NCI-H2227 (cell line): Measurements from ENCODE around the gene TNFRSF13B.
"Not testable (repeated sequence)": the region's sequence is repeated elsewhere in the genome, so short reads cannot be mapped to it uniquely, and the experiment has no call there.

Source experiments
- DNase-seq: peaks from one replicate; lab custom pipeline; 2025; ENCODE audit not compliant: unreplicated experiment; lab: John Stamatoyannopoulos, UW

The TNFRSF13B gene

DNA sequence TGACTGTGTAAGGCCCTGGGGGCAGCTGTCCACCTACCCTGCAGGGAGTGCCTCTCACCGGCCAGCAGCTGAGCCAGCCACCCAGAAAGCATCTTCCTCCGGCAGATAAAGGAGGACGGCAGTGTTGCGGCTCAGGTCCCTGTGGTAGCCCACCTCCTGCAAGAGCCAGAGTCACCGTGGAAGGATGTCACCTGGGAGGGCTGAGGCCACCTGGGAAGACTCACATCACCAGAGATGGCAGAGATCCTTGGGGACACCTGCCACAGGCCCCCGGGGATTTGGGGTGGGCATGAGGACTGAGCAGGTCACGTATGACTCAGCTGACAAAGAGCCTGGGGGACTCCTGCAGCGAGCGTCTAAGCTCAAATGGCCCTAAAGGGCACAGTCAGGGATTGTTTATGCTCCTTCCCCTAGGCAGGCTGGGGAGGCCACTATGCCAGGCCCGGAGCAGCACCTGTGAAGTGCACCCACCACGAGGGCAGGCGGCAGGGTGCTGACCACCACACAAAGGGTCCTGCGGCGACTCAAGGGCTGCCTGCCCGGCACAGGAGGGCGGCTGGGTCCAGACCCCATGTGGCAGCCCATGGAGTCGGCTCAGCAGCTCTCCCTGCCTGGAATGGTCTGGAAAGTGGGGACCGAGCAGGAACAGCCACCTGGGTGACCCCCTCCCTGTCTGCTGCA lies 44.1 kb downstream of the TNFRSF13B start:
- DNase-seq: no peak

GRCh38 chr17:16926571-16927451 lies 45.1 kb downstream of the TNFRSF13B start:
- DNase-seq: no peak

- no peak for DNase-seq
These were observed 45.8 kb downstream of the TNFRSF13B start for GRCh38 chr17:16926061-16926511.

DNA sequence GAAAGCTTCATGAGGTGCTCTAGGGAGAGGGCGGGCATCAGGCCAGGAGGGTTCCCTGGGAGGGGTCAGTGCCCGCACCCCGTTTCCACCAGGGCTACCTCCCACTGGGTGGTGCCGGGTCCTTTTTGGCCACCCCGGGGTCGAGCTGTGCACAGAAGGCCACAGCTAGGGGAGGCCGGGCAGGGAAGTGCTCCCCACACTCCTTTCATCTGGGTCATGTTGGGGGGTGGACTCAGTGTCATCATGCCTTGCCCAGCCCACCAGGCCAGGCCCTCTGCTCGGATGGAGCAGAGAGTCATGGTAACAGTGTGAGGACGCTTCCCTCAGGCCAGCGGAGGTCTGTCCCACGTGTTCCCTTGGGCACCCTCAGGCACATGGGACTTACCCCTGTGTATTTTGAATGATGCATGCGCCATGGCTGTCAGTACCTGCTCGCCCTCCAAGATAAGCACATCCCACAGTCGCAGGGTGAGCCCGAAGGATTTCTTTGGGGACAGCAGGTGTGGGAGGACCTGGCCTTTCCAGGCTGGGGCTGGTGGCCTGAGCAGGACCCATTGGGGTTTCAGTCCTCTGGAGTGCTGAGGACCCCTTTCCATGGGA lies 46.4 kb downstream of the TNFRSF13B start:
- no peak for DNase-seq

GRCh38 chr17:16924696-16925440 lies 47.0 kb downstream of the TNFRSF13B start:
- DNase-seq: no peak

GRCh38 chr17:16923904-16924695 lies 47.8 kb downstream of the TNFRSF13B start:
- DNase-seq: no peak

DNA sequence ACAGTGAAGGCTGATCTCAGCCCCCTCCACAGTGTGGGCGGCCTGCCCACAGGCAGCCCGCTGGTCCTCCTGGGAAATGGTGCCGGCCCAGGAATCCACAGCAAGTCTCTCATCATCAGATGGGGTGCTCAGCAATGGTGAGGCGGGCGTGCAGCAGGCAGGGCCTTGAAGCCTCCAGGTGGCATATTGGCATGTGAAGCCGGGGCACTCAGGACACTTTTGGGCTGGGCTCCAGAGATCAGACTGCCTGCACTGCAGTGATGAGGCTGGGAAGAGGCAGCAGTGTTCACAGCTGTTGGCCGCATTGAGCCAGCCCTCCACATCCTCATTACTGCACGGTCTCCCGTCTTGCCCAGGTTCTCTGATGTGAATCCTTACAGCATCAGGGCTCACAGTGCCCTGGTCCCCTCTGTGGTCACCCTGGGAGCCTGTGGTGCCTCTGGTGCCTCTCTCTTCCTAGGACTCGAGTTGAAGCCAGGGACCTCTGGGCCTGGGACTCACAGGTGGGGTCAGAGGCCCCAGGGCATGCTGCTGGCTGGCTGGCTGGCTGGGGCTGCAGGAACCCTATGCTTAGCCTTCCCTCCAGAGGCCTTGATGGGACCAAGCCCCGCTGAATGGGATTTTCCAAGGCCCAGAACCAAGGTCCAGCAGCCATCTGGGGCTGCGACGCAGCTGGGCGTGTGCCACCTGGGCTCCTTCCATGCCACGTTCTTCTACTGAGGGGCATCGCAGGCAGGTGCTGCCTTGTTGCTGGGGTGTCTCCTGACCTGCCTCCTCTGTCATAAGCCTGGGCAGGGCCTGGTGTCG lies 48.6 kb downstream of the TNFRSF13B start:
- DNase-seq: no peak

DNA sequence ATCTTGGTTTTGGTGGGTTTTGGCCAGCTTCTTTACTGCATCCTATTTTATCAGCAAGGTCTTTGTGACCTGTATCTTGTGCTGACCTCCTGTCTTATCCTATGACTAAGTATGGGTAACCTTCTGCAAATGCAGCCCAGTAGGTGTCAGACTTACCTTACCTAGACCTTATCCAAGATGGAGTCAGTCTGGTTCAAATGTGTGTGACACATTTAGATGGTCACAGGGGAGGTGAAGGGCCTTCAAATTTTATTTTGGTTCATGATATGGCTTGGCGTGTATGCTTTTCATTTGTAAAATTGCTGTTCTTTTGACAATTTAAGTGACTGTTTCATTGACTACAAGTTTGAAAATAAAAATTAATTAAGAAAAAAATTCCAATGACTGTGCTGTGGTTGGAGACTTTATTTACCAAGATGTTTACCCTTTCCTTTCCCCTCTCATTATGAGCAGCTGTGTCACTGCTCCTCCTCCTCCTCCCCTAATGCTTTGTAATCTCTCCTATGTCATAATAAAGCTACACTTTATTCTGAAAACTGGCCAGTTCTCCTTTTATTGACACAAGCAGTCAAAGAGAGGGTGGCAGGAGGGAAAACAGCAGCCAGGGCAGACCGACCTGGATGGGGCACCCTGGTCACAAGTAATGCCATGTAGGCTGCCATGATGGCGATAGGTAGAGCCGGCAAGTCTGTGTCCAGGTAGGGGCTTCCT lies 49.4 kb downstream of the TNFRSF13B start:
- DNase-seq: no peak

GRCh38 chr17:16921451-16921850 lies 50.5 kb downstream of the TNFRSF13B start:
- DNase-seq: not testable (repeated sequence)

GRCh38 chr17:16920628-16921020 lies 51.3 kb downstream of the TNFRSF13B start:
- no peak for DNase-seq

- no peak for DNase-seq
These were observed 52.0 kb downstream of the TNFRSF13B start for GRCh38 chr17:16919663-16920627.

DNA sequence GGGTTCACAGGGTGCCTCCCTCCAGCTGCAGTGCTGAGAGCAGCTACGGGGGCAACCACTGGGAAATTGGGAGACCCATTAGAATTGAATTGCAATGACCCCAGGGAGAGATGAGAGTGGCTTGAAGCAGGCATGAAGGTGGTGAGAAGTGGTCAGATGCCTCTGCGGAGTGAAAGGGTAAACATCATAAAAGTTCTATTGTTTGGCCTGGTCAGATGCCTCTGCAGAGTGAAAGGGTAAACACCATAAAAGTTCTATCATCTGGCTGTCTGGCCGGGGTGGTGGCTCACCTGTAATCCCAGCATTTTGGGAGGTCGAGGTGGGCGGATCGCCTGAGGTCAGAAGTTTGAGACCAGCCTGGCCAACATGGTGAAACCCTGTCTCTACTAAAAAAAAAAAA lies 53.5 kb downstream of the TNFRSF13B start:
- no peak for DNase-seq

DNA sequence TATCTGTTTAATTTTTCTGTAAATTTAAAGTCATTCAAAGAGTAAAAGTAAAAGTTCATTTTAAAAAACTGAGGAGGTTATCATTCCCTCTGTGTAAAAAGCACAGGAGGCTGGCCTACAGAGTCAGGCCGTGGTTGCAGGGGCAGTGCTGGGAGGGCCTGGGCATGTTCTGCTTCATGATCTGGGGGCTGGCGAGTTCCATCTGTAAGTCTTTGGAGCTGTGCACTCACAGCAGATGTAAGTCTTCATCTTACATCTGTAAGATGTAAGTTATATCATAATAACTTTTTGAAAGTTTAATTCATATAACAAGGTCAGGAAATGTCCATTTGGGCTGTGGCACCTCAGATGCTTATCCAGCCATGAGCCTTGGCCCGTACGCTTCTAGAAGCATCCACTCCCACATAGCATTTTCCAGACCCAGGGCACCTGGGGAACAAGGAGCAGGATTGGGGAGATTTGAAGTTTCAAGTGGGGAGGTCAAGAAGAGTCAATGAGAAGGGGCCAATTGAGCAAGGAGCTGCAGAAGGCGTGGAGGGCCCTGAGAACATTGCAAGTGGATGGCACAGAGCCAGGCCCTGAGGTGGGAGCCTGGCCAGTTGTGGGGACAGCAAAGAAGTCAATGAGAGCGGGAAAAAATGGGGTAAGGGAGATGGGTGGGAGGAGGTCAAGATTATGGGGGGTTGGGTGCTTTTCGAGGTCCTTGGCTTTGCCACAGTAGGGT lies 54.1 kb downstream of the TNFRSF13B start:
- no peak for DNase-seq

DNA sequence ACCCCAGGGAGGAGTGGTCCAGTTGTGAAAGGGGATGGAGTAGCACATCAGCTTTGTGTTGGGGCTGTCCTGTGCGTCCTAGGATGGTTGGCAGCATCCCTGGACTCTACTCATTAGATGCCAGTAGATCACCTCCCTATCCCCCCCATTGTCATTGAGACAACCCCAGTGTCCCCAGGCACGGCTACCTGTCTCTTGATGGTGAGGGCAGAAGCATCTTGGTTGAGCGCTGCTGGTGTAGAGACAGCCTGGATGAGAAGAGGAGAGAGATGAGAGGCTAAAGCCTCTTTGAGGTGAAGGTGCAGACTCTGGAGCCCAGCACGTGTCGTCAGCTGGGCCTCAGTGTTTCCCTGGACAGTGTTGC lies 55.4 kb downstream of the TNFRSF13B start:
- no peak for DNase-seq

DNA sequence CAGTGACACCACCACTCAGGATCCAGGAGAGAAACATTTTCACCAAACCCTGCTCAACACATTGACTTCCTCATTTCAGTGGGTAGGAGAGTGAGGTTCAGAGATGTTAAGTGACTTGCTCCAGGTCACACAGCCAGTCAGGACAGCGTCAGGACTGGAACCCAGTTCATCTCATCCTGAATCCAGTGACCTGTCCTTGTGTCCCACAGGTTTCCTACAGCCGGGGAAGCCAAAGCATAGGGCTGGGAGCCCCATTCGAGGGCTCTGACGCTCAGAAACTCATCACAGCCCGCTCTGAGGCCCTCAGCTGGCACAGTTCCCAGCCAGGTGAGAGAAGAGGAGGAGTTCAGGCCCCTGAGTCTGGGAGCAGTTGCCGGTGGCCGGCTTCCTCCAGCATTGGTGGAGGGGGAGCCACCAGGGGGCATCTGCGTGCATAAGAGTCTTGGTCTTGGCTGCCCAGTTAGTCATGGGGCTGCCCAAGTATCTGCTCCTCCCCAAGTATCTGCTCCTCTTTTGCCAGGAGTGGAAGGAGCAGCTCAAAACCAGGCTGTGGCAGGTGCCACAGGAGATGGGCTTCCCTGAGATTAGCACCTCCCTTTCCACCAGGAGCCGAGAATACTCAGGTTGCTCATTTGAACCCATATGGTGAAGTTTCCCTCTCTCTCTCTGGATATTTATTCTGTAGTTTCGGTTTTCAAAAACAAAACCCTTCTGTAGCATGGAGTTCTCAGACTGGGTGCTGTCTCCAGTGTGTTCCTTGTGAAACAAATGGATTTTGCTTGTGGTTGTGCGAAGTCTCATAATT lies 56.0 kb downstream of the TNFRSF13B start:
- DNase-seq: peak; percentile 2

DNA sequence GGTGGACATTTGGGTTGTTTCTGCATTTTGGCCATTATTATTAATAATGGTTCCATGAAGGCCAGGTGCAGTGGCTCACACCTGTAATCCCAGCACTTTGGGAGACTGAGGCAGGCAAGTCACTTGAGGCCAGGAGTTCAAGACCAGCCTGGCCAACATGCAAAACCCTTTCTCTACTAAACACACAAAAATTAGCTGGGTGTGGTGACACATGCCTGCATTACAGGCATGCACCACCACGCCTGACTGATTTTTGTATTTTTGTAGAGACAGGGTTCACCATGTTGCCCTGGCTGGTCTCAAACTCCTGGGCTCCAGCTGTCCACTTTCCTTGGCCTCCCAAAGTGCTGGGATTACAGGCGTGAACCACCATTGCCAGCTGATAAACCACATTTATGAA lies 58.5 kb downstream of the TNFRSF13B start:
- DNase-seq: no peak
